SU-DHL-6 (cell line): Measurements from ENCODE around the gene DNAH14.

Experiments
- H2AFZ ChIP-seq: fragments of 200-600 bp; sonication (generic); 2 replicates; pipeline ENCODE4 v1.6.1; 2014; ENCODE audit warnings: low read depth, mild to moderate bottlenecking, moderate library complexity, mixed read lengths, antibody characterized with exemption, low read length; ENCODE audit not compliant: severe bottlenecking
- H3F3A ChIP-seq: fragments of 200-600 bp; shearing (Covaris generic); 2 replicates; pipeline ENCODE4 v1.6.0; 2016; ENCODE audit warnings: antibody characterized with exemption, mild to moderate bottlenecking; ENCODE audit not compliant: insufficient read depth
- H3K27ac ChIP-seq: fragments of 200-600 bp; sonication (generic); 2 replicates; pipeline ENCODE4 v1.5.1; 2016; ENCODE audit warnings: low read depth, mild to moderate bottlenecking, low read length, moderate library complexity, mixed read lengths
- H3K27me3 ChIP-seq: fragments of 200-600 bp; sonication (generic), shearing (Covaris generic); 2 replicates; pipeline ENCODE4 v1.6.0; 2014; ENCODE audit warnings: mild to moderate bottlenecking, low read length
- H3K36me3 ChIP-seq: fragments of 200-600 bp; sonication (generic); 2 replicates; pipeline ENCODE4 v1.6.1; 2014; ENCODE audit warnings: mild to moderate bottlenecking, low read length, mixed read lengths
- H3K4me2 ChIP-seq: fragments of 300-600, 200-600 bp; shearing (Covaris generic), sonication (generic); 2 replicates; pipeline ENCODE4 v1.6.0; 2014; ENCODE audit warnings: low read length, low read depth, mild to moderate bottlenecking; ENCODE audit not compliant: poor library complexity, severe bottlenecking
- H3K4me3 ChIP-seq: fragments of 200-600 bp; sonication (generic); 2 replicates; pipeline ENCODE4 v1.5.1; 2014; ENCODE audit warnings: antibody characterized with exemption, low read length, mild to moderate bottlenecking, mixed read lengths; ENCODE audit not compliant: insufficient read depth, poor library complexity, severe bottlenecking
- H3K79me2 ChIP-seq: fragments of 200-600 bp; sonication (generic); 2 replicates; pipeline ENCODE4 v1.6.1; 2014; ENCODE audit warnings: mild to moderate bottlenecking, low read length, moderate library complexity; ENCODE audit not compliant: insufficient read depth
- H3K9ac ChIP-seq: fragments of 200-600 bp; sonication (generic); 2 replicates; pipeline ENCODE4 v1.7.0; 2014; ENCODE audit warnings: mild to moderate bottlenecking, low read length
- H3K9me2 ChIP-seq: fragments of 200-600 bp; sonication (generic); replicated peaks from 2 replicates; pipeline ENCODE4 v1.6.1; 2014; ENCODE audit warnings: low read length; ENCODE audit not compliant: insufficient read depth
- H3K9me3 ChIP-seq: fragments of 200-600 bp; sonication (generic); 2 replicates; pipeline ENCODE4 v1.6.1; 2014; ENCODE audit warnings: low read length, mixed read lengths; ENCODE audit not compliant: insufficient read depth
- H4K20me1 ChIP-seq: fragments of 200-600 bp; sonication (generic); 2 replicates; pipeline ENCODE4 v1.6.1; 2014; ENCODE audit warnings: low read depth, mild to moderate bottlenecking, antibody characterized with exemption, low read length, moderate library complexity, mixed read lengths
- CTCF ChIP-seq: fragments of 200-600 bp; sonication (generic); IDR thresholded peaks from one replicate; pipeline ENCODE4 v1.5.1; 2017; ENCODE audit warnings: antibody characterized with exemption, mild to moderate bottlenecking, low read length, moderate library complexity; ENCODE audit not compliant: insufficient read depth, poor library complexity, severe bottlenecking
- EZH2phosphoT487 ChIP-seq: fragments of 200-600 bp; sonication (generic), shearing (Covaris generic); conservative IDR thresholded peaks from 2 replicates; pipeline ENCODE4 v1.6.1; 2018; ENCODE audit warnings: mild to moderate bottlenecking, antibody characterized with exemption, low read length, moderate library complexity, mixed read lengths

DNAH14 gene

DNA sequence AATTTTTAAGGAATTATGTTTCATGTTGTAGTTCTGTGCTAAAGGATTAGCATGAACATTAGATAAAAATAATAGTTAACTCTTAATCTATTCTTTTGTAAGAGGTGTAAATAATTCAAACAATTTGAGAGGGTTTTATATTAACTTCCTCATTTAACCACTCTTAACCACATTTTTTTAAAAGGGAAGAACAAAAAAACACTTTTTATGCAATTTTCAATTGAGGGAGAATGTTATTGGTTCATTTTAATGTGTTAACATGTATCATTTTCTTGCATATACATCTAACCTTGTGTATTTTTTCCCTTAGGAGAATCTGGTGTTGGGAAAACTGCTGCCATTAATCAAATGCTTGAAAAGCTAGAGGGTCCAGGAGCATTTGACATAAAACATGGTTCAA lies 329.3 kb downstream of the DNAH14 start:
- Histone ChIP-seq H3K4me3 (no peak overlapping the region), H3K79me2 (no peaks in the 10 kb centered on the region), H3K9ac (no peak overlapping the region), H4K20me1 (no peaks in the 10 kb centered on the region), H3F3A (no peaks in the 10 kb centered on the region), H2AFZ (no peak overlapping the region), H3K9me3 (no peaks in the 10 kb centered on the region), H3K36me3 (no peaks in the 10 kb centered on the region), H3K27ac (no peak overlapping the region), H3K4me2 (no peak overlapping the region), H3K27me3 (no peaks in the 10 kb centered on the region), H3K9me2 (no peaks in the 10 kb centered on the region)
- no peak for TF ChIP-seq EZH2phosphoT487
- no peak for TF ChIP-seq CTCF

- Histone ChIP-seq H3K27ac (no peak overlapping the region), H3K36me3 (no peaks in the 10 kb centered on the region), H4K20me1 (no peaks in the 10 kb centered on the region), H3K79me2 (no peaks in the 10 kb centered on the region), H3K4me2 (no peak overlapping the region), H3F3A (no peaks in the 10 kb centered on the region), H3K27me3 (no peaks in the 10 kb centered on the region), H3K9me2 (no peaks in the 10 kb centered on the region), H3K4me3 (no peak overlapping the region), H3K9me3 (no peaks in the 10 kb centered on the region), H2AFZ (no peak overlapping the region), H3K9ac (no peak overlapping the region)
- TF ChIP-seq EZH2phosphoT487 (no peak), CTCF (no peak)
These were observed 330.1 kb downstream of the DNAH14 start for GRCh38 chr1:225259542-225259941.

DNA sequence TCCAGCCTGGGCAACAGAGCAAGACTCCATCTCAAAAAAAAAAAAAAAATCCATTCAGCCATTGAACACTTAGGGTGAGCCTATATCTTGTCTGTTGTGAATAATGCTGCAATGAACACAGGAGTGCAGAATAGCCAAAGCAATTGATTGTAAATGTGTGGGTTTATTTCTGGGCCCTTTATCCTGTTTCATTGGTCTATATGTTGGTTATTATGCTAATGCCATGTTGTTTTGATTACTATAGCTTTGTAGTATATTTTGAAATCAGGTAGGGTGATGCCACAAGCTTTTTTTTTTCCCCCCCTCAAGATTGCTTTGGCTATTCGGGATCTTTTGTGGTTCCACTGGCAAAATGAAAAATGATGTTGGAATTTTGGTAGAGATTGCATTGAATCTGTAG lies 330.8 kb downstream of the DNAH14 start:
- no peak overlapping the region for H3K27ac ChIP-seq
- no peaks in the 10 kb centered on the region for H3K9me2 ChIP-seq
- H3K9me3 ChIP-seq = no peaks in the 10 kb centered on the region
- no peaks in the 10 kb centered on the region for H4K20me1 ChIP-seq
- H3K27me3 ChIP-seq = no peaks in the 10 kb centered on the region
- no peaks in the 10 kb centered on the region for H3K36me3 ChIP-seq
- H3K4me2 ChIP-seq = no peak overlapping the region
- H3K9ac ChIP-seq = no peak overlapping the region
- H3K4me3 ChIP-seq = no peak overlapping the region
- TF ChIP-seq CTCF = no peak
- no peaks in the 10 kb centered on the region for H3F3A ChIP-seq
- H2AFZ ChIP-seq = no peak overlapping the region
- no peaks in the 10 kb centered on the region for H3K79me2 ChIP-seq

GRCh38 chr1:225277445-225277844 lies 348.0 kb downstream of the DNAH14 start:
- no peak overlapping the region for H3K9ac ChIP-seq
- H3K4me3 ChIP-seq = no peak overlapping the region
- no peak overlapping the region for H3K27ac ChIP-seq
- no peaks in the 10 kb centered on the region for H3F3A ChIP-seq
- H2AFZ ChIP-seq = no peak overlapping the region
- TF ChIP-seq EZH2phosphoT487 (no peak), CTCF (no peak)
- no peaks in the 10 kb centered on the region for H3K27me3 ChIP-seq
- no peaks in the 10 kb centered on the region for H3K79me2 ChIP-seq
- H3K36me3 ChIP-seq = no peaks in the 10 kb centered on the region
- no peaks in the 10 kb centered on the region for H3K9me3 ChIP-seq
- no peaks in the 10 kb centered on the region for H3K9me2 ChIP-seq
- H3K4me2 ChIP-seq = no peak overlapping the region
- no peaks in the 10 kb centered on the region for H4K20me1 ChIP-seq
